Stimulated activated naive CD8-positive, alpha-beta T cell treated with anti-CD3 and anti-CD28 coated beads, Interleukin-15, Interleukin-2, amounts not matched to agents 100 ng/mL and 50 ng/mL, for 24 hours (primary cell): ENCODE data around the gene YPEL3.

Experiments used
- H3K27ac Mint-ChIP-seq: one replicate; pipeline ENCODE4 v1.8.0; 2021; ENCODE audit warnings: mild to moderate bottlenecking, mixed read lengths
- H3K27me3 Mint-ChIP-seq: one replicate; pipeline ENCODE4 v1.8.0; 2021; ENCODE audit warnings: mixed read lengths
- H3K36me3 Mint-ChIP-seq: one replicate; pipeline ENCODE4 v1.8.0; 2021; ENCODE audit warnings: low read depth, mixed read lengths
- H3K4me1 Mint-ChIP-seq: one replicate; pipeline ENCODE4 v1.8.0; 2021; ENCODE audit warnings: low read depth, mixed read lengths
- H3K4me3 Mint-ChIP-seq: one replicate; pipeline ENCODE4 v1.8.0; 2021; ENCODE audit warnings: mild to moderate bottlenecking, mixed read lengths
- H3K9me3 Mint-ChIP-seq: one replicate; pipeline ENCODE4 v1.8.0; 2021; ENCODE audit warnings: mixed read lengths

The YPEL3 gene

GRCh38 chr16:30110661-30111060 is 14.6 kb upstream of the YPEL3 start:
- H3K27me3 Mint-ChIP-seq: no peaks in the 10 kb centered on the region
- H3K27ac Mint-ChIP-seq: no peak overlapping the region
- peaks cover 5% of the 10 kb centered on the region for H3K4me1 Mint-ChIP-seq
- H3K9me3 Mint-ChIP-seq: no peaks in the 10 kb centered on the region
- no peak overlapping the region for H3K4me3 Mint-ChIP-seq
- H3K36me3 Mint-ChIP-seq: peaks cover 6% of the 10 kb centered on the region

GRCh38 chr16:30108059-30108850 is 12.2 kb upstream of the YPEL3 start:
- Mint-ChIP-seq H3K4me1 (no peaks in the 10 kb centered on the region), H3K36me3 (peaks cover 17% of the 10 kb centered on the region), H3K27ac (no peak overlapping the region), H3K4me3 (no peak overlapping the region), H3K27me3 (no peaks in the 10 kb centered on the region), H3K9me3 (no peaks in the 10 kb centered on the region)

GRCh38 chr16:30104492-30104891 is 8.5 kb upstream of the YPEL3 start:
- H3K27me3 Mint-ChIP-seq: no peaks in the 10 kb centered on the region
- H3K27ac Mint-ChIP-seq: no peak overlapping the region
- H3K9me3 Mint-ChIP-seq: no peaks in the 10 kb centered on the region
- H3K36me3 Mint-ChIP-seq: peaks cover 11% of the 10 kb centered on the region
- H3K4me1 Mint-ChIP-seq: no peaks in the 10 kb centered on the region
- H3K4me3 Mint-ChIP-seq: no peak overlapping the region

GRCh38 chr16:30104090-30104489 is 8.1 kb upstream of the YPEL3 start:
- no peaks in the 10 kb centered on the region for H3K4me1 Mint-ChIP-seq
- H3K27ac Mint-ChIP-seq: no peak overlapping the region
- no peaks in the 10 kb centered on the region for H3K9me3 Mint-ChIP-seq
- H3K36me3 Mint-ChIP-seq: peaks cover 11% of the 10 kb centered on the region
- H3K27me3 Mint-ChIP-seq: no peaks in the 10 kb centered on the region
- H3K4me3 Mint-ChIP-seq: no peak overlapping the region

GRCh38 chr16:30096862-30097563 is 1.0 kb upstream of the YPEL3 start:
- peak overlapping the region; percentile 72 for H3K27ac Mint-ChIP-seq
- peaks cover 26% of the 10 kb centered on the region for H3K36me3 Mint-ChIP-seq
- H3K27me3 Mint-ChIP-seq: no peaks in the 10 kb centered on the region
- peaks cover 21% of the 10 kb centered on the region for H3K9me3 Mint-ChIP-seq
- H3K4me3 Mint-ChIP-seq: peak overlapping the region; percentile 71
- peaks cover 36% of the 10 kb centered on the region for H3K4me1 Mint-ChIP-seq

GRCh38 chr16:30095166-30096078 is 591 bp downstream of the YPEL3 start:
- peaks cover 21% of the 10 kb centered on the region for H3K9me3 Mint-ChIP-seq
- H3K4me1 Mint-ChIP-seq: peaks cover 42% of the 10 kb centered on the region
- H3K4me3 Mint-ChIP-seq: peak overlapping the region; percentile 80
- H3K36me3 Mint-ChIP-seq: peaks cover 26% of the 10 kb centered on the region
- H3K27me3 Mint-ChIP-seq: no peaks in the 10 kb centered on the region
- peak overlapping the region; percentile 80 for H3K27ac Mint-ChIP-seq

- peak overlapping the region; percentile 80 for H3K27ac Mint-ChIP-seq
- peaks cover 49% of the 10 kb centered on the region for H3K4me1 Mint-ChIP-seq
- no peaks in the 10 kb centered on the region for H3K27me3 Mint-ChIP-seq
- peaks cover 21% of the 10 kb centered on the region for H3K9me3 Mint-ChIP-seq
- peak overlapping the region; percentile 80 for H3K4me3 Mint-ChIP-seq
- H3K36me3 Mint-ChIP-seq: peaks cover 26% of the 10 kb centered on the region
Observed at GRCh38 chr16:30094541-30095165, 1.4 kb downstream of the YPEL3 start.

- Mint-ChIP-seq H3K27ac (peak overlapping the region; percentile 94), H3K36me3 (peaks cover 14% of the 10 kb centered on the region), H3K4me1 (peaks cover 51% of the 10 kb centered on the region), H3K27me3 (no peaks in the 10 kb centered on the region), H3K4me3 (peak overlapping the region; percentile 89), H3K9me3 (peaks cover 9% of the 10 kb centered on the region)
Observed at GRCh38 chr16:30092373-30093010, 3.5 kb downstream of the YPEL3 start.

- Mint-ChIP-seq H3K4me3 (peak within 1 kb of the TSS; percentile 89), H3K4me1 (peaks cover 49% of the 10 kb centered on the region), H3K9me3 (peaks cover under 1% of the 10 kb centered on the region), H3K27me3 (no peaks in the 10 kb centered on the region), H3K27ac (peak within 1 kb of the TSS; percentile 94), H3K36me3 (peaks cover 6% of the 10 kb centered on the region)
Observed at GRCh38 chr16:30091474-30092372, 4.3 kb downstream of the YPEL3 start, which contains the start of gene TBX6. TBX6 (minus strand) TSS chr16:30091924; CDS start chr16:30091193, 731 bp downstream.

- Mint-ChIP-seq H3K27me3 (no peaks in the 10 kb centered on the region), H3K9me3 (no peaks in the 10 kb centered on the region), H3K36me3 (peaks cover 4% of the 10 kb centered on the region), H3K4me3 (peak overlapping the region; percentile 8), H3K27ac (peak overlapping the region; percentile 45), H3K4me1 (peaks cover 47% of the 10 kb centered on the region)
Observed at GRCh38 chr16:30090610-30091331, 5.2 kb downstream of the YPEL3 start.

- no peaks in the 10 kb centered on the region for H3K9me3 Mint-ChIP-seq
- H3K36me3 Mint-ChIP-seq: peaks cover 11% of the 10 kb centered on the region
- H3K4me1 Mint-ChIP-seq: peaks cover 31% of the 10 kb centered on the region
- no peaks in the 10 kb centered on the region for H3K27me3 Mint-ChIP-seq
- peak overlapping the region; percentile 63 for H3K27ac Mint-ChIP-seq
- H3K4me3 Mint-ChIP-seq: no peak overlapping the region
Observed at GRCh38 chr16:30088832-30089624, 7.0 kb downstream of the YPEL3 start.

- Mint-ChIP-seq H3K27ac (peak overlapping the region; percentile 63), H3K36me3 (peaks cover 16% of the 10 kb centered on the region), H3K27me3 (no peaks in the 10 kb centered on the region), H3K4me1 (peaks cover 29% of the 10 kb centered on the region), H3K9me3 (no peaks in the 10 kb centered on the region), H3K4me3 (no peak overlapping the region)
Observed at GRCh38 chr16:30088237-30088831, 7.7 kb downstream of the YPEL3 start.
